Parathyroid adenoma (tissue), 2 donors: Measurements from ENCODE around the gene ITGB1BP2.

Experiments used
- H2AFZ ChIP-seq: fragments of 300-600 bp; sonication (generic); one replicate; pipeline ENCODE4 v1.7.0; 2017; ENCODE audit warnings: antibody characterized with exemption, mild to moderate bottlenecking
- H3K27ac ChIP-seq: fragments of 300-600 bp; sonication (generic); one replicate; pipeline ENCODE4 v1.7.0; 2017
- H3K27me3 ChIP-seq: fragments of 300-600 bp; sonication (generic); one replicate; pipeline ENCODE4 v1.7.0; 2017; ENCODE audit warnings: low read length; ENCODE audit not compliant: control insufficient read depth, insufficient read depth
- H3K36me3 ChIP-seq: fragments of 300-600 bp; sonication (generic); one replicate; pipeline ENCODE4 v1.7.0; 2017; ENCODE audit warnings: low read length; ENCODE audit not compliant: control insufficient read depth, insufficient read depth
- H3K4me1 ChIP-seq: fragments of 300-600 bp; sonication (generic); one replicate; pipeline ENCODE4 v1.7.0; 2017; ENCODE audit warnings: control low read depth
- H3K4me2 ChIP-seq: fragments of 300-600 bp; sonication (generic); one replicate; pipeline ENCODE4 v1.7.0; 2017; ENCODE audit warnings: low read length
- H3K4me3 ChIP-seq: fragments of 300-600 bp; sonication (generic); one replicate; pipeline ENCODE4 v1.7.0; 2017; ENCODE audit warnings: low read depth, low read length
- H3K79me2 ChIP-seq: fragments of 300-600 bp; sonication (generic); one replicate; pipeline ENCODE4 v1.7.0; 2017; ENCODE audit warnings: control low read depth
- H3K9ac ChIP-seq: fragments of 300-600 bp; sonication (generic); one replicate; pipeline ENCODE4 v1.7.0; 2017; ENCODE audit warnings: mild to moderate bottlenecking
- H3K9me3 ChIP-seq: fragments of 300-600 bp; sonication (generic); one replicate; pipeline ENCODE4 v1.7.0; 2017; ENCODE audit warnings: low read length; ENCODE audit not compliant: control insufficient read depth
- TF ChIP-seq, protein P1 (sequence below): fragments of 300-600 bp; sonication (generic); IDR thresholded peaks from one replicate; pipeline ENCODE4 v1.7.0; 2017; ENCODE audit warnings: antibody characterized with exemption, mild to moderate bottlenecking
- donor health status: primary hyperparathyroidism.

The ITGB1BP2 gene

DNA sequence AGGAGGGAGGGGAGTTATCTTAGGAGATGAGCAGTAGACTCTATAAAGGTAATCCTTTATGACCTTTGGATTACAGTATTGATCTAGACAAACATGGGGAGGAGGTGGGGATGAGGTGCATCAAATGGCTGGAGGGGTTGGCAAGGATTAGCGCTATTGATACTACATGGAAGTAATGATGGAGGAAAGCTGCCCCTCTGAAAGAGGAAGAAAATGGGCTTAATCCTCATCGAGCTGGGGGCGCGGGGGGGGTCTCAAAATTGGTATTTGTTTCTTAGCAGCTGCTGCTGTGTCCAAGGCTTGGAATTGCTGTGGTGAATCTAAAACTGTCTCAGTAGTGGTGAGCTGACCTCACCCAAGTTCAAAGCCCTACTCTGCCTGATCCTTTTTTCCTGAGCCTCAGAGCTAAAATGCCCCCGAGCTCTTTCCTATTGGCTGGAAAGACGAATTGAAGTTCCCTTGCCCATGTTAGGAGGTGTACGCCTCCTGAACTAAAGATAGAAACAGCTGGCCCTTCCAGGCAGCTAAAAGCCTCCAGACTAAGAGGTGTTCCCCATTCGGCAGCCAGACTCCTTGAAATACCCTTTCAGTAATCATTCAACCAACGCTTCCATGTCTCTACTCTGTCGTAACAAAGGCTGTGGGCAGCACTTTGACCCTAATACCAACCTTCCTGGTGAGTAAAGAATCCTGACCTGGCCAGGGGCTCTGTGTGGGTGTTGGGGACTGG is at the start of gene ITGB1BP2:
Gene ITGB1BP2 (plus strand): TSS at position 556 of the 730 bp plus-strand sequence. CDS start 57 bp downstream, at position 613.
- no peaks in the 10 kb centered on the region for H3K79me2 ChIP-seq
- TF ChIP-seq, protein P1, sequence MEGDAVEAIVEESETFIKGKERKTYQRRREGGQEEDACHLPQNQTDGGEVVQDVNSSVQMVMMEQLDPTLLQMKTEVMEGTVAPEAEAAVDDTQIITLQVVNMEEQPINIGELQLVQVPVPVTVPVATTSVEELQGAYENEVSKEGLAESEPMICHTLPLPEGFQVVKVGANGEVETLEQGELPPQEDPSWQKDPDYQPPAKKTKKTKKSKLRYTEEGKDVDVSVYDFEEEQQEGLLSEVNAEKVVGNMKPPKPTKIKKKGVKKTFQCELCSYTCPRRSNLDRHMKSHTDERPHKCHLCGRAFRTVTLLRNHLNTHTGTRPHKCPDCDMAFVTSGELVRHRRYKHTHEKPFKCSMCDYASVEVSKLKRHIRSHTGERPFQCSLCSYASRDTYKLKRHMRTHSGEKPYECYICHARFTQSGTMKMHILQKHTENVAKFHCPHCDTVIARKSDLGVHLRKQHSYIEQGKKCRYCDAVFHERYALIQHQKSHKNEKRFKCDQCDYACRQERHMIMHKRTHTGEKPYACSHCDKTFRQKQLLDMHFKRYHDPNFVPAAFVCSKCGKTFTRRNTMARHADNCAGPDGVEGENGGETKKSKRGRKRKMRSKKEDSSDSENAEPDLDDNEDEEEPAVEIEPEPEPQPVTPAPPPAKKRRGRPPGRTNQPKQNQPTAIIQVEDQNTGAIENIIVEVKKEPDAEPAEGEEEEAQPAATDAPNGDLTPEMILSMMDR, result no peak
- H3K27me3 ChIP-seq, result no peaks in the 10 kb centered on the region
- no peak within 1 kb of the TSS for H3K27ac ChIP-seq
- no peaks in the 10 kb centered on the region for H3K9me3 ChIP-seq
- H3K4me1 ChIP-seq, result no peaks in the 10 kb centered on the region
- H3K36me3 ChIP-seq, result no peaks in the 10 kb centered on the region
- H3K4me2 ChIP-seq, result no peak within 1 kb of the TSS
- H3K4me3 ChIP-seq, result no peak within 1 kb of the TSS
- no peak within 1 kb of the TSS for H3K9ac ChIP-seq
- H2AFZ ChIP-seq, result no peak within 1 kb of the TSS

DNA sequence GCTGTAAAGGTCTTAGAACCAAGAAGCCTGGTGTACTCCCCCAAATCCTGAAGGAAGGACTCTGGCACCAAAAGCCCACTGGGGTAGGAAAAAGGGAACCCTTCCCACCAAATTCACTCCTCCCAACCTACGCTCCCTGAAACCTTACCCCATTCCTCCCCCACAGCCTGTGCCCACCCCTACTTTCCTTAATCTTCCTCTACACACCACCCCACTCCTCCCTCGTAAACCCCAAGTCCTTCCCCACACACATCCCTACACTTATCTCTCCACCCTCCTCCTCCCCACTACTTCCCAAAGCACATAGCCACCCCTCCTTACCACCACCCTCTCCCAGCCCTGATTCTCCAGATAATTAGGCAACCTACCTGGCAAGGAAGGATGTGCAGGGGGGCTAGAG is 49.3 kb upstream of the ITGB1BP2 start:
- no peak overlapping the region for H3K4me3 ChIP-seq
- H3K36me3 ChIP-seq, result no peaks in the 10 kb centered on the region
- no peaks in the 10 kb centered on the region for H3K79me2 ChIP-seq
- H3K27ac ChIP-seq, result no peak overlapping the region
- TF ChIP-seq, protein P1, result no peak
- no peaks in the 10 kb centered on the region for H3K27me3 ChIP-seq
- H3K9ac ChIP-seq, result no peak overlapping the region
- no peak overlapping the region for H3K4me2 ChIP-seq
- no peak overlapping the region for H2AFZ ChIP-seq
- H3K4me1 ChIP-seq, result peaks cover 4% of the 10 kb centered on the region
- H3K9me3 ChIP-seq, result no peaks in the 10 kb centered on the region

DNA sequence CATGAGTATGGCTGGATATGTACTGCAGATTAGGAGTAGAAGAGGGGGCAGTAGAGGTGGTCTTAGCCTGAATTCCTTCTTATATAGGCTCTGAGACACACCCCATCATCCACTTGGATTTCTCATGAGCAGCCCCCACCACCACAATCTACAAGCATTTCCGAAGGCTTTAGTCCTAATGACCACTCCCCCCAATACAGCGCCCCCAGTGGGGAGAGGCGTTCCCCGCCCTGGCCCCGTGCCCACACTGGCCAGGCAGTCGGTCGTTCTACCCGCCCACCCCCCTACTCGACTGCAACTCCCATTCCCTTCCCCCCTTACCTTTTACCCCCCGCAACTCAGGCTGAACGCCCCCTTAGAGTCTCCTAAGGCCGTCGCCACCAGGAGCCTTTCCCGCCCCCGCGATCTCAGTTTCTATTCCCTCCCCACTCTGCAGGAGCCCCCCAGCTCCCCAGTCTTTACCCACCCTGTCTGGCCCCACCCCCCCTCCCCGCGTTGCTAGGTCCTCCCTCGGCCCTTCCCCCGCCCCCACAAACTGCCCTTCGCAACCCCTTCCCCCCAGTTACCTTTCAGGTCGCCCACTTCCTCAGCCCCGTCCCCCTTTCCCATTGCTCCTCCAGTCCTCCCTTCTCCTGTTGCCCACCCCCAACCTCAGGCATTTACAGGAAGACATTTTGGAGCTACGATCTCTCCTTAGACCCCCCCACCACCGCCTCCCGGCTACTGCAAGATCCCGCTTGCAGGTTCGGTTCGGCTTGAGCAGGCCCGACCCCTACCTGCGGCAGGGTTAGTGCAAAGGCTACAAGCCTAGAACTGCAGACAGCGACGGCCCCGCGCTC is 48.1 kb upstream of the ITGB1BP2 start:
- Histone ChIP-seq H3K4me1 (peaks cover 4% of the 10 kb centered on the region), H2AFZ (peak overlapping the region; percentile 86), H3K9me3 (no peaks in the 10 kb centered on the region), H3K27me3 (no peaks in the 10 kb centered on the region), H3K79me2 (no peaks in the 10 kb centered on the region), H3K36me3 (no peaks in the 10 kb centered on the region), H3K9ac (no peak overlapping the region), H3K4me2 (peak overlapping the region; percentile 73), H3K27ac (peak overlapping the region; percentile 85), H3K4me3 (peak overlapping the region; percentile 75)
- TF ChIP-seq, protein P1, result peak; percentile 34

DNA sequence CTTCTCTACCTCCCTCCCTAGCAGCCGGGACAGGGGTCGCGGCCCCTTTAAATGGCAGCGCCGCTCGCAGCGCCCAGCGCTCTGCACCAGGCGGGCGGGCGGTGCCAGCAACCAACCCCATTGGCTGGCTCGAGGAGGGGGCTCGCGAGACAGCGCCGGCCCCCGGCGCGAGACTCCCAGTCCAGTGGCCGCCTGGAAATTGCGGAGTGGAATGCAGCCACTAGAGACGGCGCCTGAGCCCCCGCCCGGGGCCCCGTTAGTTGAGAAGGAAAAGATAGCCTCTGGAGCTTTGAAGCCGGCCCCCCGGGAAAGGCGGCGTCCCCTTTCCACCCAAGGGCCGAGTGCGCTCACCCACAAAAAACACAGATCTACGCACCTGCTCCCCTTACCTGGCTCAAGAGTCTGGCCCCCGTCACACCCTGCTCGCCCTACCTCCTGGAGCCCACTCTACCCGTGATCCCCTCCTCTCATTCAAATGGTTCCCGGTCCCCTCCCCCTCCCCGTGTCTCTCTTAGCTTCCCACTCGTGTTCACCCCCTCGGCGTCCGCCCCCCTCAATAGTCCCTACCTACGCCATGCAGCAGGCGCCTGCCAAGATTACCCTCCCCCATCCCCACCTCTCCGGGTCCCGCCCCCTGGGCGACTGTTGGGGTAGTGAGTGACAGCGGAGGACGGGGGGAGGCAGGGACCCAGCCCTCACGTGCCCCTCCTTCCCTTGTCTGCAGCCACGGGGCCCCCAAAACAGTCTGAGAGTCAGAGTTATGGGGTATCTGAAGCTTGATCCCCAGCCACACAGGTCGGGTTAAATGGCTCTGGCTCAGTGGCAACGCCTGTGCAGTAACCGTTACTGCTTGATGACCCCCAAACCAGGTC is 47.2 kb upstream of the ITGB1BP2 start, which contains the start of gene ZMYM3:
Gene ZMYM3 (minus strand): TSS at position 49 of the 872 bp plus-strand sequence. CDS start 885 bp downstream, outside the sequence.
- H3K9me3 ChIP-seq, result no peaks in the 10 kb centered on the region
- H3K9ac ChIP-seq, result peak within 1 kb of the TSS; percentile 46
- TF ChIP-seq, protein P1, result no peak
- H3K79me2 ChIP-seq, result no peaks in the 10 kb centered on the region
- H3K4me2 ChIP-seq, result peak within 1 kb of the TSS; percentile 87
- H3K36me3 ChIP-seq, result no peaks in the 10 kb centered on the region
- H3K27me3 ChIP-seq, result no peaks in the 10 kb centered on the region
- H3K4me1 ChIP-seq, result peaks cover 4% of the 10 kb centered on the region
- H2AFZ ChIP-seq, result peak within 1 kb of the TSS; percentile 86
- H3K4me3 ChIP-seq, result peak within 1 kb of the TSS; percentile 75
- H3K27ac ChIP-seq, result peak within 1 kb of the TSS; percentile 85
